ENCODE data around the gene GALNT9.
"Not testable (repeated sequence)": the region's sequence is repeated elsewhere in the genome, so short reads cannot be mapped to it uniquely, and the experiment has no call there.

The GALNT9 gene

DNA sequence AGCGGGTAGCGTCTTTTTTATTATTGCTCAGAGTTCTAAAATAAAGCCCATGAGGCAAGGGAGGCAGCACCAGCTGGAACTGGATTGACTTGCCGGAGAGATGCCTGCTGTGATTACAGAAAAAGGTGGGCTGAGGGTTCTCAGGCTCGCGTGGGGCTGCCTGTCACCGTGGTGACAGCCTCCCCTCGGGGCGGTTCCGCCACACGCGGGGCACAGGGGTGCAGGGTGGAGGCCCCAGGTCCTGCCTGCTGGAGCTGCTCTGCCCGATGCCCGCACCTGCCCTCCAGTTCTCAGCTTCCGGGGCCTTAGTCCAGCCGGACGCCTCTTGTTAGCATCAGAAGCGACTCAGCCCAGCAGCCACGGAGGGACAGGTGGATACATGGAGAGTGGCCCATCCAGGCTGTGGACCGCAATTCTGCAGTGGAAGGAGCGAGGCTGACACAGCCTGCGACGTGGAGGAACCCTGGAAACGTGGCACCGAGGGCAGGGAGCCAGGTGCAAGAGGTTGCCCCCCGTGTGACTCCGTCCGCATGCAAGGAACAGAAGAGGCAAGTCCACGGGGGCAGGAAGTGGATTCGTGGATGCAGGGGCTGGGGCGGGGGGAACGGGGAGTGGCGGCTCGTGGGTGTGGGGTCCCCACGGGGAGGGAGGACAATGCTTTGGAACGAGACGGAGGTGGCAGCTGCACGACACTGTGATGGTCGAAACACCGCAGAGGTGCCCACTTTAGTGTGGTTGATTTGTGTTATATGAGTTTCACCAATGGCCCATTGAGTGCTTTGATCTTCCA, 79.5 kb downstream of the GALNT9 start:
- DNase-seq (ENCODE audit: low spot score) = no peak

GRCh38 chr12:132248453-132249167, 80.8 kb downstream of the GALNT9 start:
- DNase-seq (ENCODE audit: low spot score) = no peak

DNA sequence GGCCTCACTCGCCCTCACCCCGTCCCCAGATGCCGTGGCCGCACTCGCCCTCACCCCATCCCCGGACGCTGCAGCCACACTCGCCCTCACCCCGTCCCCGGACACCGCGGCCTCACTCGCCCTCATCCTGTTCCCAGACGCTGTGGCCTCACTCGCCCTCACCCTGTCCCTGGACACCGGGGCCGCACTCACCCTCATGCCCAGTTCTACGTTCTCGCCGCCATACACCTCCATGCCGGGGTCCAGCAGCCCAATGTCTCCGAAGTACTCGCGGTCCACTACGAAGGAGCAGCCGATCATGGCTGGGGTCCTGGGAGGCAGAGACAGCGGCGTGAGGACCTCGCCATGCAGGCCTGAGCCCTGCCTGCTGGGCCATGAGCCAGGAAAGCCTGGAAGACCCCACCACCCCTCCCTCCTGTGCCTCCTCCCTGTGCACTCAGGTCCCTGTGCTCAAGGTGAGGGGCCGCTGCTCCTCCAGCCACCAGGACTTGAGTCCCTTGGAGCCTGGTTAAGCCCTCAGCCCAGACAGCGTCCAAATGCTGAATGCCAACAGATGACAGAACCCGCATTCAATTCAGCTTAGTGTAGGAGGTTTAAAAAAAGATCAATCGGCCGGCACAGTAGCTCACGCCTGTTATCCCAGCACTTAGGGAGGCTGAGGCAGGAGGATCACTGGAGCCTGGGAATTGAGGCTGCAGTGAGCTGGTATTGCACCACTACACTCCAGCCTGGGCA, 81.5 kb downstream of the GALNT9 start:
- DNase-seq (ENCODE audit: low spot score) = no peak

- DNase-seq (ENCODE audit: low spot score) = no peak
Measured at GRCh38 chr12:132246997-132247717, 82.2 kb downstream of the GALNT9 start.

GRCh38 chr12:132245521-132246101, 83.8 kb downstream of the GALNT9 start:
- no peak for DNase-seq (ENCODE audit: low spot score)

- no peak for DNase-seq (ENCODE audit: low spot score)
Measured at GRCh38 chr12:132244724-132245295, 84.6 kb downstream of the GALNT9 start.

GRCh38 chr12:132243596-132244310, 85.6 kb downstream of the GALNT9 start:
- no peak for DNase-seq (ENCODE audit: low spot score)

- DNase-seq (ENCODE audit: low spot score) = not testable (repeated sequence)
Measured at GRCh38 chr12:132243171-132243570, 86.2 kb downstream of the GALNT9 start.

- not testable (repeated sequence) for DNase-seq (ENCODE audit: low spot score)
Measured at GRCh38 chr12:132240669-132241007, 88.8 kb downstream of the GALNT9 start.

- no peak for DNase-seq (ENCODE audit: low spot score)
Measured at GRCh38 chr12:132239796-132240668, 89.4 kb downstream of the GALNT9 start.

DNA sequence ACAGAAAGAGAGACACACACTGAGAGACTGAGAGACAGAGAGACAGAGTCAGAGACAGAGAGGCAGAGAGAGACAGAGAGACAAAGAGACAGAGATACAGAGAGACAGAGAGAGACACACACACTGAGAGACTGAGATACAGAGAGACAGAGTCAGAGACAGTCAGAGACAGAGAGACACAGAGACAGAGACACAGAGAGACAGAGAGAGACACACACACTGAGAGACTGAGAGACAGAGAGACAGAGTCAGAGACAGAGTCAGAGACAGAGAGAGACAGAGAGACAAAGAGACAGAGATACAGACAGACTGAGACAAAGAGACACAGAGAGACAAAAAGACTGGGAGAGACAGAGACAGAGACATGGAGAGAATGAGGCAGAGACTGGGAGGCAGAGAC, 90.0 kb downstream of the GALNT9 start:
- DNase-seq (ENCODE audit: low spot score) = no peak

DNA sequence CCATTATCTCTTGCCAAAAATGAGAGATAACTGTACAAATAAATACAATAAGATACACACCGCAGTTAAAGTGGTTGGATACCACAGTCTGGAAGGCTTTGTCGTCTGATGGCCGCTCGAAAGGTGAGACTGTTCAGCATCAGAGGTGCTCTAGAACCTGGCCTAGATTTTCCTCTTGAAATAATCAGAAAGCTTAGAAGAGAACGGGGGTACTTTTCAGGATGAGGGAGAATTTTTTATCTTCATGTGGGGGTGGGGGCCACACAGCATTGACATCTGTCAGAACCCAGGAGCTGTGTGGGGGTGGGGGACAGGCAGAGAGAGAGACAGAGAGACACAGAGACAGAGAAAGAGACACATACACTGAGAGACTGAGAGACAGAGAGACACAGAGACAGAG, 90.5 kb downstream of the GALNT9 start:
- no peak for DNase-seq (ENCODE audit: low spot score)

DNA sequence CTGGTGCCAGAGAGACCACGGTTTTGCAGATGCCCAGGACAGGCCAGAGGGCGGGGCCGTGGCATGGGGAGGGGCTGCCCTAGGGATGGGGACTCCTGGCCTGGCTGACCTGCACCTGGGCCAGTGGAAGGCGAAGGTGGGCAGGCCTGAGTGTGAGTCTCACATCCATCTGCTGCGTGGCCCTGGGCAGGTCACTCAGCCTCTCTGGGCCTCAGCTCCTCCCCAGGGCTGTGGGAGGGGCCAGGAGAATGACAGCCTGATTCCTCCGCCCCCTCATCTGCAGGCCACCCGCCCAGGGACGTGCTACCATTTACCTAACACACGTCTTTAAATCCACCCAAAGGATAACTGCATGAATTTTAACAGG, 90.9 kb downstream of the GALNT9 start:
- DNase-seq (ENCODE audit: low spot score) = no peak

DNA sequence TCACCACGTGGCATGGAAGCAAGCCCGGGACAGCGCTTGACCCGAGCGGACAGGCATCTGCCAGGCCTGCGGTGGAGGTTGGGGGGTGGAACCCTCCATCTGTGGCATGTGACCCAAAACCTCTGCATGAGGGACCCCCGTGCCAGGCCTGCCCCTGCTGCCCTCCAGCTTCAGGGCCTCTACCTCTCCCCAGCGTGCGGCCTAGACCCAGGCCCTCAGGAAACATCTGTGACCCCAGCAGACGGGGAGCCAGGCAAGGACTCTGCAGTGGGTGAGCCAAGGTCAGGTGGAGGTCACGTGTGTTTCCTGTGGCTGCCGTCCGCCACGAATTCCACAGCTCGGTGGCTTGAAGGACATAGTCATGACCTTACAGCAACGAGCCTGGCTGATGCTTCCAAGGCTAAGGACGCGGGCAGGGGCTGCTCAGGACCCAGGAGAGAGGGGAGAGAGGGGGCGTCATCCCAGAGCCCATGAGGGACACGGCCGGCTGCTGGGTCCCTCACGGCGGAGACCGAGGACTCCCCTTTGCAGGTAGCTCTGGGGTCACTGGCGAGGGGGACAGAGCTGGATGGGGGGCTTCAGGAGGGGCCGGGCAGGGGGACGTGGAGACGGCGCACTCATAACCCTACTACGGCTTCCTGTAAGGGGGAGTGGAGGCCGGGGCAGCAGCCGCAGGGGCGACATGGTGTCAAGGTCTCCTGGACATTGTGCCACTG, 91.5 kb downstream of the GALNT9 start:
- no peak for DNase-seq (ENCODE audit: low spot score)

GRCh38 chr12:132236930-132237771, 92.2 kb downstream of the GALNT9 start:
- no peak for DNase-seq (ENCODE audit: low spot score)

DNA sequence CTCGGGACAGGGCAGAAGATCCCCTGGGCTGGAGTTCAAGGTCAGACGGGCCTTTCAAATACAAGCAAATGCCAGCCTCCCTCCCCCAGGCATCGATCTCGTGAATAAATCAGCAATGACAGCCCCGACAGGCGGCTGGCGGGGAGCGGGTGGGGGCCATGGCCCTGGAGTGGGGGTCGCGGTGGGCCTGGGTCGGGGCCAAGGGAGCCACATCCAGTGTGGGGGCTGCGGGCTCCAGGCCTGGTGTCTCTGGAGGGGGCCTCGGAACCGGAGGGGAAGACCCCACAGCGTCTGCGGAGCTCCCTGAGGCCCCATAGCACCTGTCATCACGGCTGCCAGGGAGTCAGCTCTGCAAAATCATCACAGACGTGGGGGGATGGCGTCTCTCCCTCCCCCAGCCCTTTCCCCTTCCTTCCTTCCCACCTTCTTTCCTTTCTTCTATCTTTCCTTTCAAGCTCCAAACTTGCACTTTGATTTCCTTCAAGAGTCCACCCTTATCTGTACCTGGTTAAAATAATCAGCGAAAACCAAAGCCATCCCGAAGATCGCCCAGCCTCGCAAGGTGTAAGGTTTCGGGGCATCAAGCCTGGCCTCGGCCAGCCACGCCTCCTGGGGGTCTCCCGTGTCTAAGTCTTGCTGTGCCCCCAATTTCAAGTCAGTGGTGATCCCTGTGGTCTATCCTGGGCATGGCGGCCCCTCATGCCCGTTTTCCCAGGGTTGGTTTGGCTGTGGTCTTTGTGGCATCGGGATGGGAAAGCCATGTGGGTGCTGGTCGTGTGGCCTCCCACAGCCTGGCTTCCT, 93.1 kb downstream of the GALNT9 start:
- no peak for DNase-seq (ENCODE audit: low spot score)

GRCh38 chr12:132235116-132235820, 94.1 kb downstream of the GALNT9 start:
- DNase-seq (ENCODE audit: low spot score) = no peak

All from kidney capillary endothelial cell (primary cell).